Adipocyte (in vitro differentiated cells): ENCODE results near the gene OR6C65.
"Not testable (repeated sequence)": the region's sequence is repeated elsewhere in the genome, so short reads cannot be mapped to it uniquely, and the experiment has no call there.

Experiments used
- DNase-seq: peaks from one replicate; pipeline ENCODE4 v3.0.0-alpha.2; 2015; ENCODE audit warnings: low read depth
- H3K27me3 ChIP-seq: replicated peaks from 2 replicates; pipeline ENCODE4 v1.7.0; 2013; ENCODE audit warnings: mild to moderate bottlenecking, low read length, moderate library complexity; ENCODE audit not compliant: control insufficient read depth, insufficient read depth
- H3K36me3 ChIP-seq: 2 replicates; pipeline ENCODE4 v1.7.0; 2013; ENCODE audit warnings: low read length, mild to moderate bottlenecking, moderate library complexity; ENCODE audit not compliant: control insufficient read depth, insufficient read depth, severe bottlenecking
- H3K4me1 ChIP-seq: 2 replicates; pipeline ENCODE4 v1.7.0; 2013; ENCODE audit warnings: mild to moderate bottlenecking, low read length, moderate library complexity; ENCODE audit not compliant: control insufficient read depth, insufficient read depth
- H3K4me3 ChIP-seq: 2 replicates; pipeline ENCODE4 v1.7.0; 2013; ENCODE audit warnings: mild to moderate bottlenecking, low read length, moderate library complexity
- H3K9ac ChIP-seq: 2 replicates; pipeline ENCODE4 v1.7.0; 2013; ENCODE audit warnings: mild to moderate bottlenecking, low read length, moderate library complexity
- H3K9me3 ChIP-seq: 2 replicates; pipeline ENCODE4 v1.7.0; 2013; ENCODE audit warnings: mild to moderate bottlenecking, low read length, moderate library complexity; ENCODE audit not compliant: control insufficient read depth

Gene OR6C65

DNA sequence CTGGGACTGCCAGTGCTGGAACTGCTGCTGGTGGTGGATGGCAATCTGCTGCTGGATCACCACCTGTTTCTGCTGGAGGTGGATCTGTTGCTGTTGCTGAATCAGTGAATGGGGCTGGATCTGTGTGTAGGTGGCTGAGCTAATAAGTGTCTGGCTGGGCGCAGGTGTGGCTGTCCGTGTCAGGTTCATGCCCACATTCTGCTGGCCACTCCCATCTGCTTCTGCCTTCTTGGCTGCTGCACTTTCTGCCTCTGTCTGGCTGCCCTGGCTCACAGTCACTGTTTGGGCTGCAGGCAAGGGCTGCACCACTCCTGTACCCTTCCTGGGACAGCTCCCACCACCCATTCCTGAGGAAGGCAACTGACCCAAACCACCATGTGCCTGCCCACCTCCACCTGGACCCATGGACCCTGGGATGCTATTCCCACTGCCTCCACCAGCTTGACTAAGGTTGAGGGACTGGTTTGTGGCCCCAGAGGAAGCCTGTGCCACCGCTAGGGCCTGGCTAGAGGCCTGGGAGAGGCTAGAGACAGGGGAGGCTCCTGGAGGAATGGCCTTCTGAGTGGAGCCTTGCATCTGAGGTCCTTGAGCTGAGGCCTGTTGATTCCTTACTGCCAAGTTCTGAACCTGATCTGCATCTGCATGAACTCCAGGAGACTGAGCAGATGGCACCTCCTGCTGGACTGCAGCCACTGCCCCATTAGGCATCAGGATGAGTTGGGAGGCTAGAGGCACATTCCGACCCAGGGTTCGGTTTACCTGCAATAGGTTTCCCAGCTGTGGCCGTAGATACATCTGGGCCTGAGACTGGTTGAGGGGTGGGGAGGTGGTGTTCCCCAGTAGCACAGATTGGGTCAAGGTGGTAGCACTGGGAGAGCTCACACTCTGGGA is 13.4 kb downstream of the OR6C65 start:
- not testable (repeated sequence) for H3K27me3 ChIP-seq, H3K36me3 ChIP-seq, H3K4me3 ChIP-seq, DNase-seq, H3K4me1 ChIP-seq, H3K9ac ChIP-seq, H3K9me3 ChIP-seq

DNA sequence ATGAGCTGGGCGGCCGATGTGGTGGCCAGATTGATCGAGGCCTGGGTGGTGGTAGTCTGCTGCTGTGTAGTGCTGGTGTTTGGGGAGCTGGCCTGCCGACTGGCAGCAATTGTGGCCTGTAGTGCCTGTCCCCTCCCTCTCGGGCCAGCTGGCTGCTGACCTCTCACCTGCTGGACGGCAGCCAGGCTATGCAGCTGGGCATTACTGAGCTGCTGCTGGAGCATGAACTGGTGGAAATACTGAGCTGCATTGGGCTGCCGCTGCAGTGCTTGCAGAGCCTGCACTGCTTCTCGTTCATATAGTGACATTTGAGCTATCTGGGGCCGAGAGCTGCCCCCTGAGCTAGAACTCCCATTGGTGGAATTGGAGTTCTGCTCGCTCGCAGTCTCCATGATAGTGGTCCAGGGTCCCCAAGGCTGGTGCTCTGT is 14.1 kb downstream of the OR6C65 start:
- H3K4me1 ChIP-seq, H3K4me3 ChIP-seq, H3K9me3 ChIP-seq, H3K36me3 ChIP-seq, H3K27me3 ChIP-seq, DNase-seq, H3K9ac ChIP-seq: not testable (repeated sequence)

DNA sequence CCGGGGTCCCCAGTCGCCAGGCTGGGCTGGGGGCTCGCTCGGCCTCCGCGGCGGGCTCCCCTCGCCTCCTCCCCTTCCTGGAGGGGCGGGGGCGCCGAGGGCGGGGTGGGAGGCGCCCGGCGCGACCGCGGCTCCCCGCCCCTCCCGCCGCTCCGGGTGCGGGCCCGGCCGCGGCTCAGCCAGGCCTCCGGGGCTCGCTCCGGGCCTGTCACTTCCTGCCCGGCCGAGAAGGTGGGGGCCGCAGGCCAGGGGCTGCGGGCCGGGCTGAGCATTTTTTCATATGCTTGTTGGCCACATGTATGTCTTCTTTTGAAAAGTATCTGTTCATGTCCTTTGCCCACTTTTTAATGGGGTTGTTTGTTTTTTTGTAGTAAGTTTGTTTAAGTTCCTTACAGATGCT is 14.6 kb downstream of the OR6C65 start:
- H3K9me3 ChIP-seq, H3K36me3 ChIP-seq, DNase-seq, H3K4me3 ChIP-seq, H3K9ac ChIP-seq, H3K4me1 ChIP-seq, H3K27me3 ChIP-seq: not testable (repeated sequence)

DNA sequence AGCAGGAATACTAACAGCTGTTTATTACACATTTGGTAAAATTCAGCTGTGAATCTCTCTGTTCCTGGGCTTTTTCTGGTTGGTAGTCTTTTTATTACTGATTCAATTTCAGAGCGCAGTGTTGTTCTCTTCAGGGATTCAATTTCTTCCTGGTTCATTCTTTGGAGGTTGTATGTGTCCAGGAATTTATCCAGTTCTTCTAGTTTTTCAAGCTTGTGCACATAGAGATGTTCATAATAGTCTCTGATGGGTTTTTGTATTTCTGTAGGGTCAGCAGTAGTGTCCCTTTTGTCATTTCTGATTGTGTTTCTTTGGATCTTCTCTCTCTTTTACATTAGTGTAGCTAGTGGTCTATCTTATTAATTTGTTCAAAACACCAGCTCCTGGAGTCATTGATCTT is 16.6 kb downstream of the OR6C65 start:
- no peak overlapping the region for H3K4me3 ChIP-seq
- H3K27me3 ChIP-seq = no peaks in the 10 kb centered on the region

DNA sequence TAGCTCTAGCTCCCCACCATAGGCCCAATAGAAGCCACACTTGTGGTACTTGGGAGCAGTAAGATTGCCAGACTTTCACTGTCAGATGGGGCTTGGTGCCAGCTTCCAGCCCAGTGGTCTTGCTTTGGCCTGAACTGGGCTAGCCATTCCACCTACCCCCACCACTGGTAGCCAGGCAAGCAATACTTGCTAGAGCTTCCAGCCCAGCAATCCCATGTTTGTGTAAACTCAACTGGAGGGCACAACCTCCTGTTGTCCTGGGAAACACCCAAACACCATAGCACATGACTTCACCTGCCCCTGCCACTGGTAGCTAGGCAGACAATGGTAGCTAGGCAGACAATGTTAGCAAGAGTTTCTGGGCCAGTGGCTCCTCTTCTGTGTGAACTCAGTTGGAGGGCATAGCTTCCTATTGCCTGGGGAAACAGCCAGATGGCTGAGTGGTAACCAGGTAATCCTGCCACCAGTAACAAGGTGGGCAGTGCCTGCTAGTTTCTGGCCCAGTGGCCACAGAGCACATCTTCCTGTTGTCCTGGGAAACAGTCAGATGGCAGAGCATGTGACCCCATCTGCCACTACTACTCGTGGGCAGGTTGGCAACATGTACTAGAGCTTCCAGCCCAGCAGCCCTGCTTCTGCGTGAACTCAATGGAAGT is 20.1 kb downstream of the OR6C65 start:
- H3K4me1 ChIP-seq = no peaks in the 10 kb centered on the region
- no peak overlapping the region for H3K4me3 ChIP-seq

More for the DNA sequence above, 16.6 kb downstream of the OR6C65 start:
- no peaks in the 10 kb centered on the region for H3K9me3 ChIP-seq
- H3K4me1 ChIP-seq = no peaks in the 10 kb centered on the region
- H3K36me3 ChIP-seq = no peaks in the 10 kb centered on the region
- no peak for DNase-seq
- H3K9ac ChIP-seq = no peak overlapping the region

DNA sequence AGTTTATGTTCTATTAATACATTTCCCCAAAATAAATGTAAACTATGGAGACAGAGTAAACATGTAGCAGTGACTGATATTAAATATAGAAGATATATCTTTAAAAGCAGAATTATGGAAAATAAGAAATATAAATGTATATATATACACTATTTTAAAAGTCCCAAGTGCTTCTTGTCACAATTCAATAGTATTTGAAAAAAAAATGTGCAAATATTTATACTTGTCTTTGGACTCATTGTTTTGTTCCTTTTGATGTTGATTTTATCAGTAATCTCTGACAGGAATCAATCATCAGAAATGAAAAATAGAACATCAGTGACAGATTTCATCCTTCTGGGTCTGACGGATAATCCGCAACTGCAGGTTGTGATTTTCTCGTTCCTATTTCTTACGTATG is 25.6 kb downstream of the OR6C65 start, which contains the start of gene OR6C76:
Gene OR6C76 (plus strand): TSS at position 301 of the 400 bp plus-strand sequence. CDS start 0 bp downstream, at position 301.
- no peak for DNase-seq
- H3K4me3 ChIP-seq = no peak within 1 kb of the TSS
- H3K27me3 ChIP-seq = no peaks in the 10 kb centered on the region
- H3K9ac ChIP-seq = no peak within 1 kb of the TSS
- no peaks in the 10 kb centered on the region for H3K4me1 ChIP-seq
- no peaks in the 10 kb centered on the region for H3K36me3 ChIP-seq
- H3K9me3 ChIP-seq = no peaks in the 10 kb centered on the region

More for the DNA sequence above, 20.1 kb downstream of the OR6C65 start:
- no peaks in the 10 kb centered on the region for H3K36me3 ChIP-seq
- H3K9me3 ChIP-seq = no peaks in the 10 kb centered on the region
- H3K9ac ChIP-seq = no peak overlapping the region
- no peaks in the 10 kb centered on the region for H3K27me3 ChIP-seq
- DNase-seq = no peak

DNA sequence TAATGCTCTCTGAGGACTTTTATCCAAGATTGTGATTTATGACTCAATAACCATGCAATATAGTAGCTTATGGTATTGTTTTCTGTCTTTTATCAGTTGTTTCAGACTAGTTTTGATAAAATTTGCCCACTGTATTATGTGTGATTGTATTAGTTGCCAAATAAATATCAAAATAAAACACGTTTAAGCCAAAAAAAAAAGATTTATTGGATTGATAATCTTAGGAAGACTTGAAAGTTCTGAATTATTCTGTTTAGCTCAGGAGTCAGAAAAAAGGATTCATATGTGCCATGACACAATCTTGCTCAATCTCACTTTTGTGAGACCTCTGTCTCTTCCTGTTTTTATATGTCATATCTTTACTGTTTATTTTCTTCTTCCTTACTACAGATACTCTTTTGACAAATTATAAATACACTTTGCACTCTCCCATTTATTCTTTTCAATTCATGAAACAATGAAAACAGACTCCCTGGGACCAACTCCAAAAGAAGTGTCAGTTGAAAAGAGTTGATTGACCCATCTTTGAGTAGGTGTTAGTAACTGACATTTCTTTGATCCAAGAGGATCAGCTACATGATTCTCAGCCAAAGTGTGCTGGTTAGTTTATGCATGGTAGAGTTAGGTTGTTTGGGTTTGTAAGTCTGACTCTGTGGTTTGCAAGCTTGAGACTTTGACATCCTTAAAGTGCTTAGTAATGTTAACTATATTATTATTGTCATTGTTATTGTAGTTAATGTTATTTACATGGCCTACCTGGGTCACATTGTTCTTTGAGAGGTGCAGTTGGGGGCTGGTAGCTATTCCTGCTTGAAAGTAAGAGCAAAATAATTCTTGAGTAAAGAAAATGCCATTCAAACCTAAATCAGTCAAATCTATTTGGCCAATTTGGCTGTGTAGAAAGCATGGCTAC is 28.3 kb downstream of the OR6C65 start:
- no peak overlapping the region for H3K4me3 ChIP-seq
- no peaks in the 10 kb centered on the region for H3K36me3 ChIP-seq
- no peaks in the 10 kb centered on the region for H3K27me3 ChIP-seq
- no peaks in the 10 kb centered on the region for H3K4me1 ChIP-seq
- H3K9me3 ChIP-seq = no peaks in the 10 kb centered on the region
- no peak for DNase-seq
- no peak overlapping the region for H3K9ac ChIP-seq

DNA sequence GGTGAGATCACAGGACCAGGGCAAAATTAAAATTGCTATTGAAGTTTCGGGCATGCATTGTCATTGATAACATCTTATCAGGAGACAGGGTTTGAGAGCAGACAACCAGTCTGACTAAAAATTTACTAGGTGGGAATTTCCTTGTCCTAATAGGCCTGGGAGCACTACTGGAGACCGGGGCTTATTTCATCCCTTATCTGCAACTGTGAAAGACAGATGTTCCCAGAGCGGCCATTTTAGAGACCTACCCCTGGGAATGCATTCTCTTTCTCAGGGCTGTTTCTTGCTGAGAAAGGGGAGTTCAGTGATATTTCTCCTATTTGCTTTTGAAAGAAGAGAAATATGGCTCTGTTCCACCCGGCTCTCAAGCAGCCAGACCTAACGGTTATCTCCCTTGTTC is 40.9 kb downstream of the OR6C65 start:
- not testable (repeated sequence) for DNase-seq, H3K4me1 ChIP-seq, H3K9me3 ChIP-seq, H3K9ac ChIP-seq, H3K36me3 ChIP-seq, H3K27me3 ChIP-seq, H3K4me3 ChIP-seq

DNA sequence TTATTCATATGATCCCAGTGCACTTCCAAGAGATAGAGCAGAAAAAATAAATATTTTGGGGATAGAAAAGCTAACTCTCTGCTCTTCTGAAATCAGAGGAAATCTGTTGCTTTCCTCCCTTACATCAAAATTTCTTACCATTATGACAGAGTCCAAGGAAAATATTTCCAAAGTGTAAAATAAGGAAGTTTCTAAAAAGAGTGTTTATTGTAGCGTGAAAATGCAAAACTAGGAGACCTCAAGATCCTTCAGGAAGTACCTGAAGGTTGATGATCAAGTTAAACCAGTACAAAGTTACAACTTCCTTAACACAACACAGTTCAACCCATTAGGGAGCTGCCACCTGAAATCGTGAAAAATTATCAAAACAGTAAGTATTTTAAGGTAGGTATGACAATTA is 43.4 kb downstream of the OR6C65 start, which contains the start of gene OR6C2:
Gene OR6C2 (plus strand): TSS at position 301 of the 400 bp plus-strand sequence. CDS start 8,138 bp downstream, outside the sequence.
- no peak within 1 kb of the TSS for H3K4me3 ChIP-seq
- no peaks in the 10 kb centered on the region for H3K27me3 ChIP-seq
- H3K9ac ChIP-seq = no peak within 1 kb of the TSS
- no peaks in the 10 kb centered on the region for H3K4me1 ChIP-seq
- no peak for DNase-seq
- no peaks in the 10 kb centered on the region for H3K36me3 ChIP-seq
- H3K9me3 ChIP-seq = peaks cover 3% of the 10 kb centered on the region

DNA sequence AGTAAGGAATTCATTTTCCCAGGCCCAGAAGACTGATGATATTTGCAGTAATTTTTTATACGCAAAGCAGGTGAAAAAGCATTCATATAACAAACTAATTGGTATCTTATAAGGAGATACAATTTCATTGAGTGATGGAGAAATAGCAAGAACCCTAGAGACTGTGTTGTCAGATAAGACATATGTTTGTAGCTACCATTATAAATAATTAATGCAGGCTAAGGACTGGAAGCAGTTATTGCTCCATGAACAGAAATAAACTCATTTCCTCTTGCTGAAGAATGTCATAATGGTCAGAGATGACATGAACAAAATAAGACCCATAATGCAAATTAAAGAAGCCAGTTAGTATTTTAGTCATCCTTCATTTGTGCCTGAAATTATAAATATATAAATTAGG is 45.0 kb downstream of the OR6C65 start:
- Histone ChIP-seq H3K4me1 (no peaks in the 10 kb centered on the region), H3K9ac (no peak overlapping the region)
- no peak for DNase-seq

DNA sequence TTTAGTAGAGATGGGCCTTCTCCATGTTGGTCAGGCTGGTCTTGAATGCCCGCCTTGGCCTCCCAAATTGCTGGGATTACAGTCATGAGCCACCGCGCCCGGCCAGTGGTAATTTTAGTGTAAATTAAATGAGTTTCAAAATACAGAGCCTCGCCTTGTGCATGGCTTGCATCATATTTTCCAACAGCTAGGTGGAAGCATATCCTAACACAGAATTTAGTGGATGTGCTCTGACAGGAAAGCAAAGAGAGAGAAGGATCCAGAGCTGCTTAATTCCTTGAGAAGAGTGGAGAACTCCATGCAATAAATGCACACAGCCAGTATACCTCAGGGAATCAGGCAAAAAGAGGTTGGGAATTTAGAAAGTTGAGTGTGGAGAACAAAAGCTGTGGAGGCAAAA is 46.0 kb downstream of the OR6C65 start:
- H3K36me3 ChIP-seq = no peaks in the 10 kb centered on the region
- no peaks in the 10 kb centered on the region for H3K27me3 ChIP-seq
- DNase-seq = no peak
- H3K9me3 ChIP-seq = no peaks in the 10 kb centered on the region
- no peaks in the 10 kb centered on the region for H3K4me1 ChIP-seq
- no peak overlapping the region for H3K4me3 ChIP-seq
- no peak overlapping the region for H3K9ac ChIP-seq

More for the DNA sequence above, 45.0 kb downstream of the OR6C65 start:
- Histone ChIP-seq H3K9me3 (peaks cover 3% of the 10 kb centered on the region), H3K27me3 (no peaks in the 10 kb centered on the region), H3K36me3 (no peaks in the 10 kb centered on the region), H3K4me3 (no peak overlapping the region)
